GM12801 (cell line): ENCODE measurements around the gene CNTN4.

Experiments
- TF ChIP-seq, protein P1 (sequence below): IDR thresholded peaks from one replicate; pipeline ENCODE4 v1.5.1; 2011; ENCODE audit warnings: control low read depth; ENCODE audit not compliant: insufficient read length; ENCODE audit errors: extremely low read depth

The CNTN4 gene

DNA sequence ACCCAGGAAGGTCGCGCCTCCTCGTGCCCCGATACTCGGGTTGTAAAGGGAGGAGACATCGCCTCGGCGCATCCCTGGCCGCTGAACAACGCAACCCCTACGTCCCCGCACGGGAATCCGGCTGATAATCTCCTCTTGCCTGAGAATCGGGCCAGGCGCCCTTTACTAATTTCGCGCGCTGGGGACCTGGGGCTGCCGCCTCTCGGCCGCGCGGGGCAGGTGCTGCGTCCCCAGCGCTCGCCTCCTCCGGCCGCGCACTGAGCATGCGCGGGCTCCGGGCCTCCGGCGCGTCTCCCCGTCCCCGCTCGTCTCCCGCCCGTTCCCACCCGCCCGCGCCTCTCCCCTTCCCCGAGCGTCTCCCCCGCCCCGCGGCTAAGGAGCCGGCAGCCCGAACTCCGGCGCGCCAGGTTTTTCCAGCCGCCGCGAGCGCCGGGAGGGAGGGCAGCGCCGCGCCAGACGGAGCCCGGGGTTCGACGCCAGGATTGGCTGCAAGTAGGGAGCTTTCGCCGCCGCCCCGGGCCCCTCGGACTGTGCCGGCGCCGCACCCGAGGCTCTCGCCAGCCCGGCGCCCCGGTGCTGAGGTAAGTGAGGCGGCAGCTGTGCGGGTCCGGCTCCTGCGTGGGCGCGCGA lies at the start of gene CNTN4:
Gene CNTN4 (plus strand): TSS at position 469 of the 630 bp plus-strand sequence.
- TF ChIP-seq, protein P1, sequence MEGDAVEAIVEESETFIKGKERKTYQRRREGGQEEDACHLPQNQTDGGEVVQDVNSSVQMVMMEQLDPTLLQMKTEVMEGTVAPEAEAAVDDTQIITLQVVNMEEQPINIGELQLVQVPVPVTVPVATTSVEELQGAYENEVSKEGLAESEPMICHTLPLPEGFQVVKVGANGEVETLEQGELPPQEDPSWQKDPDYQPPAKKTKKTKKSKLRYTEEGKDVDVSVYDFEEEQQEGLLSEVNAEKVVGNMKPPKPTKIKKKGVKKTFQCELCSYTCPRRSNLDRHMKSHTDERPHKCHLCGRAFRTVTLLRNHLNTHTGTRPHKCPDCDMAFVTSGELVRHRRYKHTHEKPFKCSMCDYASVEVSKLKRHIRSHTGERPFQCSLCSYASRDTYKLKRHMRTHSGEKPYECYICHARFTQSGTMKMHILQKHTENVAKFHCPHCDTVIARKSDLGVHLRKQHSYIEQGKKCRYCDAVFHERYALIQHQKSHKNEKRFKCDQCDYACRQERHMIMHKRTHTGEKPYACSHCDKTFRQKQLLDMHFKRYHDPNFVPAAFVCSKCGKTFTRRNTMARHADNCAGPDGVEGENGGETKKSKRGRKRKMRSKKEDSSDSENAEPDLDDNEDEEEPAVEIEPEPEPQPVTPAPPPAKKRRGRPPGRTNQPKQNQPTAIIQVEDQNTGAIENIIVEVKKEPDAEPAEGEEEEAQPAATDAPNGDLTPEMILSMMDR: no peak

DNA sequence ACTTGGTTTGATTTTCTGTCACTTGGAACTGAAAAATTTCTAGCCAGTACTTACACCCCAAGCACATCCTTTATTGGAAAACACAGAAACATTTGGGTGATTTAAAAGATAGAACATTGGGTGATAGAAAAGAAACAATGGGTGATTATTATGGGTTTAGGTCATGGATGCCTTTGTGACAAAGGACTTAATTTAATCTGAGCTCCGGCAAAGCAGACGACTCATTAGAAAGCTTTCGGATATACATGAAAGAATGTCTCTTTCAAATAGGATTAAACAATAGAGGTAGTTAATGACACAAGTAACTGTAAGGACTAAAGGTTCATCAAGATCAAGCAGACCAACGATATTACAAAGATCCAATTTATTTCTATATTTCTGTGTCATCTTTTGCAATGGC lies 37.3 kb upstream of the CNTN4 start:
- TF ChIP-seq, protein P1: no peak

GRCh38 chr3:2071531-2071930 lies 27.1 kb upstream of the CNTN4 start:
- TF ChIP-seq, protein P1: no peak

GRCh38 chr3:2078821-2079220 lies 19.8 kb upstream of the CNTN4 start:
- TF ChIP-seq, protein P1: no peak

- TF ChIP-seq, protein P1: no peak
Measured at GRCh38 chr3:2082871-2083480, 15.7 kb upstream of the CNTN4 start.

- TF ChIP-seq, protein P1: no peak
Measured at GRCh38 chr3:2090095-2090911, 8.4 kb upstream of the CNTN4 start.

GRCh38 chr3:2092758-2093157 lies 5.9 kb upstream of the CNTN4 start:
- TF ChIP-seq, protein P1: no peak
